Esophagus muscularis mucosa (tissue), 4 donors: ENCODE measurements around the gene ZFP92.

ENCODE experiments used
- EP300 ChIP-seq: sonication (generic); formaldehyde crosslinking; IDR thresholded peaks from one replicate; pipeline ENCODE4 v1.6.1; 2017; ENCODE audit warnings: antibody characterized with exemption
- POLR2A ChIP-seq: fragments of 450-650 bp; IDR thresholded peaks from one replicate; pipeline ENCODE4 v1.6.1; 2017; ENCODE audit warnings: antibody characterized with exemption, moderate library complexity, mild to moderate bottlenecking, low read depth
- POLR2AphosphoS5 ChIP-seq, 2 donors: sonication (generic); formaldehyde crosslinking; IDR thresholded peaks; one replicate each; pipeline ENCODE4 v1.6.1; 2017; ENCODE audit warnings: antibody characterized with exemption in 2 of 2
- TF ChIP-seq, protein P1 (sequence below), 3 experiments: fragments of 200-600 bp in 2 of 3; fragments of 450-650 bp in 1 of 3; sonication (generic) in 2 of 3; IDR thresholded peaks; one replicate each; pipeline ENCODE4 v1.5.1; 2017 to 2019; ENCODE audit warnings: antibody characterized with exemption in 3 of 3, mild to moderate bottlenecking in 2 of 3, moderate library complexity in 1 of 3

DNA sequence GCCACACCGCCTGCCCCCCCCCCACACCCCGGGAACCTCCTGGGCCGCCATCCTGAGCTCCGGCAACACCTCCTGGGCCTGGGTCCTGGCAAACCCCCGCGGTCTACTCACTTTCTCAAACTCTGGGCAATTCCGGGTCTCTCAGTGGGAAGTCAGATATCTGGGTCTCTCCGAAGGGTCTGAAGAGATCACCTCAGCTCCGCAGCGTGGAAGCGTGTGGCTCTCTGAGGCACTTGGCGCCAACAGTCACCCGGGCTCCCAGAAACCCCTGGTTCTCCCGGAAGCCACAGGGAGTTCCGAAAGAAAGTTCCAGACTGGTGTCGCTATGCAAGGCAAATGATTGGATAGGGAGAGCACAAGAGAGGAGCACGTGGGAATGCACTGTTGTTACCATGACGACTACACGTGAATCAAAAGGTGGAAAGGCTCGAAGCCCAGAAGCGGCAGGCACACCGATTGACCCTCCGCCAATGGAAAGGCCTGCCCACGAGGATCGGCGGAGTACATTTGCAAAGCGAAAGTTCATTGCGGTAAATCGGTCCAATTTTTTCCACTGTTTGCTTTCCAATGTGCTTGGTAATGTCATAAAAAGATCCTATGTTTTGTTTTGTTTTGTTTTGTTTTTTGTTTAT is 10.0 kb upstream of the ZFP92 start, which contains the start of gene PNMA6E:
- TF ChIP-seq, protein P1, sequence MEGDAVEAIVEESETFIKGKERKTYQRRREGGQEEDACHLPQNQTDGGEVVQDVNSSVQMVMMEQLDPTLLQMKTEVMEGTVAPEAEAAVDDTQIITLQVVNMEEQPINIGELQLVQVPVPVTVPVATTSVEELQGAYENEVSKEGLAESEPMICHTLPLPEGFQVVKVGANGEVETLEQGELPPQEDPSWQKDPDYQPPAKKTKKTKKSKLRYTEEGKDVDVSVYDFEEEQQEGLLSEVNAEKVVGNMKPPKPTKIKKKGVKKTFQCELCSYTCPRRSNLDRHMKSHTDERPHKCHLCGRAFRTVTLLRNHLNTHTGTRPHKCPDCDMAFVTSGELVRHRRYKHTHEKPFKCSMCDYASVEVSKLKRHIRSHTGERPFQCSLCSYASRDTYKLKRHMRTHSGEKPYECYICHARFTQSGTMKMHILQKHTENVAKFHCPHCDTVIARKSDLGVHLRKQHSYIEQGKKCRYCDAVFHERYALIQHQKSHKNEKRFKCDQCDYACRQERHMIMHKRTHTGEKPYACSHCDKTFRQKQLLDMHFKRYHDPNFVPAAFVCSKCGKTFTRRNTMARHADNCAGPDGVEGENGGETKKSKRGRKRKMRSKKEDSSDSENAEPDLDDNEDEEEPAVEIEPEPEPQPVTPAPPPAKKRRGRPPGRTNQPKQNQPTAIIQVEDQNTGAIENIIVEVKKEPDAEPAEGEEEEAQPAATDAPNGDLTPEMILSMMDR (IDR thresholded peaks at IDR 0.05): no peak
- TF ChIP-seq POLR2A (no peak), POLR2AphosphoS5 (IDR thresholded peaks at IDR 0.05) (no peak), EP300 (no peak)
